T-helper 1 cell treated with Interleukin-12 subunit alpha and Interleukin-12 subunit beta and Interleukin-4 antibody, amounts not matched to agents 30 μg/mL and 1 μg/mL, for 36 hours (primary cell): ENCODE results near the gene ZC3H12A.

Experiments used
- H3K27ac Mint-ChIP-seq: one replicate; pipeline ENCODE4 v1.8.0; 2021; ENCODE audit warnings: mild to moderate bottlenecking, mixed read lengths
- H3K27me3 Mint-ChIP-seq: one replicate; pipeline ENCODE4 v1.8.0; 2021; ENCODE audit warnings: low read depth, mixed read lengths
- H3K36me3 Mint-ChIP-seq: one replicate; pipeline ENCODE4 v1.8.0; 2021; ENCODE audit warnings: low read depth, mixed read lengths
- H3K4me1 Mint-ChIP-seq: one replicate; pipeline ENCODE4 v1.8.0; 2021; ENCODE audit warnings: low read depth, mixed read lengths
- H3K4me3 Mint-ChIP-seq: one replicate; pipeline ENCODE4 v1.8.0; 2021; ENCODE audit warnings: mild to moderate bottlenecking, moderate library complexity, mixed read lengths
- H3K9me3 Mint-ChIP-seq: one replicate; pipeline ENCODE4 v1.8.0; 2021; ENCODE audit warnings: mixed read lengths

The ZC3H12A gene

DNA sequence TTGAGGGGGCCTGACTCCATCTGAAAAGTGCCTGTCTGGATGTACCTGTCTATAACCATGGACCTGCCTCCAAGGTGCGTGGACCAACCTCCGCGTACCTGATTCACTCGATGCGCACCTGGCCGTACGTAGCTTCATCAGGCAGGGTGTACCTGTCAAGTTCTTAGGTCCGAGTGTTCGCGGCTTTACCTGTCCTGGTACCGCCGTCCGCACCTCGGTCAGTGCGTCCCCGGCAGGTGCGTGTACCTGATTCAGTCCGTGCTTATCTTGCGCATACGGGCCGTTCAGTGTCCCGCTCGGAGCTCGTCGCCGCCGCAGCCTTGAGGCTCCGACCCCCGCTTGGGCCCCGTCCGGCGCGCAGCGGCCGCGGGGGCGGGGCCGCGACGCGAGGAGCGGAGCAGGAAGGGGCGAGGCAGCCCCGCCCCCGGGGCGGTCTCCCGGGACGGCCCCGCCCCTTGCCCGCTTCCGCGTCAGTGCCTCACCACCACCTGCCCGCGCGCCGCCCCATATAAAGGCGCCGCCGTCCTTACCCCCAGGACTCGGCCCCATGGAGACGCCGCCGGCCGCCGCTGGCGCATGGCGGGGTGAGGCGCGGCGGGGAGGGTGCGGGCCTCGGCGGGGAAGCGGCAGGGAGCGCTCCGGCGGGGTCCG, at the start of gene ZC3H12A:
ZC3H12A (plus strand) TSS at position 535 of the 651 bp plus-strand sequence. CDS start 917 bp downstream, outside the sequence.
- peak within 1 kb of the TSS; percentile 99 for H3K4me3 Mint-ChIP-seq

DNA sequence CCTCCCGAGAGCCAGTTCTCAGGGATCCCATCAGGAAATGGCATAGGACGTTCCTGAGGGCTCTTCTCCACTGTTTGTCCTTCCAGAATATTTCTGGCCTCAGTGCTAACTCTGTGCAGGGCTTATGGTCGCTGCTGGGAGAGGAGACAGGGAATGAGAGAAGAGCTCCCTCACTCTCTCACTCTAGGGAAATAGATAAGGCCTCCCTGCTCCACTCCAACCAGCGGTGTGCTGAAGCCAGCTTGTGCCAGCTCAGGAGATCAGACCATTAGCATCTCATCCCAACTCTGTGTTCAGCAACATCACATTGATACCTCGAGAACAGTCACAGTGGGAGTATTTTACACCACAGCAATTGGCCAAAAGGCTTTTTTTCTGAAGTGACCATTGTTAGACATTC, 49.2 kb upstream of the ZC3H12A start:
- no peaks in the 10 kb centered on the region for H3K9me3 Mint-ChIP-seq
- H3K27ac Mint-ChIP-seq: no peak overlapping the region
- H3K27me3 Mint-ChIP-seq: peaks cover 6% of the 10 kb centered on the region

More for the DNA sequence above, at the start of gene ZC3H12A:
- no peaks in the 10 kb centered on the region for H3K27me3 Mint-ChIP-seq
- peaks cover 35% of the 10 kb centered on the region for H3K4me1 Mint-ChIP-seq
- H3K9me3 Mint-ChIP-seq: no peaks in the 10 kb centered on the region
- peaks cover 42% of the 10 kb centered on the region for H3K36me3 Mint-ChIP-seq
- peak within 1 kb of the TSS; percentile 87 for H3K27ac Mint-ChIP-seq

DNA sequence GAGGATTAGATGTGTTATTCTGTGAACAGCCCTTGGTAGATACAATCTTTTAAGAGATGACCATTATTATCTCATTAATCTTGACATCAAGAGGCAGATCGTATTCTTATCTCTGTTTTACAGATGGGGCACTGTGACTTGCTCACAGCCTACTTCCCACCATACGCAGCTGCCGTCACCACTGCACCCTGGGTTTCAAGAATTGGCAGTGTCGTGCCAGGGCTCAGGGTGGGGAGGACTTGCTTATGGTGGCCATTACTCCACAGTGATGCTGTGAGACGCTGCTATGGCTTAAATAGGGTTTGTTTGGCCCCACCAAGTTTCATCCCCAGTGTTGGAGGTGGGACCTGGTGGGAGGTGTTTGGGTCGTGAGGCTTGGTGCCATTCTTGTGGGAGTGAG, 45.4 kb upstream of the ZC3H12A start:
- H3K27ac Mint-ChIP-seq: no peak overlapping the region
- no peak overlapping the region for H3K4me3 Mint-ChIP-seq
- H3K4me1 Mint-ChIP-seq: no peaks in the 10 kb centered on the region
- H3K9me3 Mint-ChIP-seq: no peaks in the 10 kb centered on the region
- no peaks in the 10 kb centered on the region for H3K27me3 Mint-ChIP-seq
- no peaks in the 10 kb centered on the region for H3K36me3 Mint-ChIP-seq

More for the DNA sequence above, 49.2 kb upstream of the ZC3H12A start:
- Mint-ChIP-seq H3K4me3 (no peak overlapping the region), H3K36me3 (no peaks in the 10 kb centered on the region), H3K4me1 (no peaks in the 10 kb centered on the region)

DNA sequence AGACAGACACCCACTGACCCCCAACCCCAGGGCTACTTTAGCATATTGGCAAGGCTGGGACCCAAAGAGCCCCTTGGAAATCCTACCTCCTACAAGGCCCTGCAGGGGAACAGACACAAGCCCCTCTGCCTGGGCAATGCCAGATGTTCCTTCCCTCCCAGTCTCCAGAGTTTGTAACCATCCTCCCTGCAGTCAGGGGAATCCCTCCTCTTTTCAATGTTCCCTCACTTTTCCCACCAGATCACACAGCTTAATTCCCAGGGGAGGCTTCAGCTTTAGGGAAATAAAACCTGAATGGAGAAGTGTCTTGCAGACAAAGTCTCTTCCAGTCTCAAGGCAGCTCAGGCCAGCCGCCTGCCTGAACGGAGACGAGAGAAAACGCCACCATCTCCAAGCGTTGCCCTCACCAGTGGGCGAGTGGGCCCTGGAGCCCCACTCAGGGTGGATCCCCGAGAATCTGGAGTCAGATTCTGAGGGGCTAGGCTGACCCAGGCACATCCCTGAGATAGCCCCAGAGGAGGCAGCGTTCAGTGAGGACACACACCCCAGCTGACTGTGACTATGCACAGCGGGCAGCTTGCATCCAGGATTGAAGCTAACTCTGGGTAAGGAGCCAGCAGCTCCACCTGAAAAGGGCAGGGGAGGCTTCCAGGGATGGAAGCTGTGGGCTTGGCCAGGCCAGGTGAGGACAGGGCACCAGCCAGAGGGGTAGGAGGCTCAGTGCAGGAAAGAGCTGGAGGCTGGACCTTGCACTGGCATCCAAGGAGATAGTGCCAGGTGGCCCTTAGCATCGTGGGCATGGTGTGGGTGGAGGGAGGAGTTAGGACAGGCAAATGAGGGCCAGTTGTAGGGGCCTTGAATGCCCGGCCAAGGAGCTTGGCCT, 44.0 kb upstream of the ZC3H12A start:
- Mint-ChIP-seq H3K9me3 (no peaks in the 10 kb centered on the region), H3K36me3 (no peaks in the 10 kb centered on the region), H3K4me3 (no peak overlapping the region), H3K27me3 (no peaks in the 10 kb centered on the region), H3K27ac (no peak overlapping the region), H3K4me1 (no peaks in the 10 kb centered on the region)

DNA sequence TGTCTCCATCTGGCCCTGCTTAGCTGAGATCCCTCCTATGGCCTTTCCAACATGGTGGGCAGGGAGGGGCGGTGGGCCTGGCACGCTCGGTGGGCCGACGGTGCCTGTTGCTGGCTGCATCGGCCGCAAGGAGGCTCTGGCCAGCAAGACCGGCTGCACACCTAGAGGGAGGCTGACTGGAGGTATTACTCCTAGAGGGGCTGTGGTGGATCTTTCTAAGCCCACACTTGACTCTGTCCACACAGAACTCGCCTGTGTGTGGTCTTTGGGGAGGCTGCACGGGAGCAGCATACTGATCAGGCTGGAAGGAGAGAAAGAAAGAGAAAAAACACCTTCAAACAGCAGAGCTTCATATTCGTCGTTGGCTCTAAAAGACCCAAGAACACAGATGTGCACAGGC, 41.7 kb upstream of the ZC3H12A start:
- Mint-ChIP-seq H3K9me3 (no peaks in the 10 kb centered on the region), H3K27ac (no peak overlapping the region), H3K27me3 (no peaks in the 10 kb centered on the region), H3K36me3 (no peaks in the 10 kb centered on the region), H3K4me1 (no peaks in the 10 kb centered on the region), H3K4me3 (no peak overlapping the region)

DNA sequence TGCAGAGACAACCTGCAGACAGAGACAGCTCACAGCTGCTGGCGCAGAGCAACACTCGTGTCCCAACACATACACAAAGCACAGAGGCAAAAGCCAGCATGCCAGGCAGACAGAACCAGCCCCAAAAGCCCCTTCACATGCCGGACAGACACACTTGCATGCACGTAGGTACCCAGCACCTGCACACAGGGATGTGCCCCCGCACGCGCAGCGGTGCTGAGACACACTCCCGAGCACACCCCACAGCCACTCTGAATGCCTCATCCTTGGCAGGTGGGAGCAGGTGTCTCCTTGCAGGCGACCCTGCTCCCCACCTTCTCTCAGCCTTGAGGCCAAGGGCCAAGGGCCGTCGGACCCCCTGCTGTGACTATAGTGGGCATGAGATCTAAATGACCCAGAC, 41.2 kb upstream of the ZC3H12A start:
- Mint-ChIP-seq H3K4me1 (no peaks in the 10 kb centered on the region), H3K27me3 (no peaks in the 10 kb centered on the region), H3K36me3 (no peaks in the 10 kb centered on the region), H3K27ac (no peak overlapping the region), H3K9me3 (no peaks in the 10 kb centered on the region), H3K4me3 (no peak overlapping the region)

DNA sequence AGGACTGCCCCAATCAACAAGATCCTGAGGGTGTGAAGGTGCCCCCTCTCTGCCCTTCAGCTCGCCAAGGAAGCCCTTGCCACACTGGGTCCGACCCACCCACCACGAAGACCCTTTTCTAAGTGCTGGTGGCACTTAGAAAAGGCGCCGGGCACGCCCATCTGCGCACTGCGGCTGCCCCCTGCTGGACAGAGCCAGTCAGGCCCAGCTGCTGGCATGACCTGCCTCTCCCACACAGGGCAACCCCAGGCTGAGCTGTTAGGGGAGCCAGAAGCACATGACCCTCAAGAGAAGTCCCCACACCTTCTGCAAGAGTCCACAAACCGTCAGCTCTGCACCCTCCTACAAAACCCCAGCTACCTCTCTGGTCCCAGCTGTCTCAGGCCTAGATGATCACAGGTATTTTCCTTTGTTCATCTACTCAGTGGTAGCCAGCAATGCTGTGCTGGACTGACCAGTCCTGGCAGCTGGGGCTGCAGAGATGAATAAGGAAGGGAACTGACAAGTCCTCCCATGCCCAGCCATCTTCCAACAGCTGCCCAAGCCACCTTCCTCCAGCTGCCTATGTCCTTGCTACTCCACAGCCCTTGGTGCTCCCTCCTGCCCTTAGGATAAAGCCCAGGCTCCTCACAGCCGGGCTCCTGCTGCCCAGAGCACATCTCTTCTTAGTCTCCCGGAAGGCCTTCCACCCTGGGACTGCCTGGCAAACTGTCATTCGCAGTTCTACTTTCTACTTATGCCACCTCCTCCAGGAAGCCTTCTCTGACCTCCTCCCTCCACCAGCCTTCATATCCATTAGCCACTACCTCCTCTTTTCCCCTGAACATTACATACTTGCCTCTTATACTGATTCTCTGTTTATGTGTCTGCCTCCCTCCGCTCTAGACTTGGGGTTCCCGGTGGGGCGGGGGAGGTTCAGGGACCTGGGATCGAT, 39.8 kb upstream of the ZC3H12A start:
- H3K9me3 Mint-ChIP-seq: no peaks in the 10 kb centered on the region
- H3K27me3 Mint-ChIP-seq: peaks cover 6% of the 10 kb centered on the region
- no peak overlapping the region for H3K4me3 Mint-ChIP-seq

DNA sequence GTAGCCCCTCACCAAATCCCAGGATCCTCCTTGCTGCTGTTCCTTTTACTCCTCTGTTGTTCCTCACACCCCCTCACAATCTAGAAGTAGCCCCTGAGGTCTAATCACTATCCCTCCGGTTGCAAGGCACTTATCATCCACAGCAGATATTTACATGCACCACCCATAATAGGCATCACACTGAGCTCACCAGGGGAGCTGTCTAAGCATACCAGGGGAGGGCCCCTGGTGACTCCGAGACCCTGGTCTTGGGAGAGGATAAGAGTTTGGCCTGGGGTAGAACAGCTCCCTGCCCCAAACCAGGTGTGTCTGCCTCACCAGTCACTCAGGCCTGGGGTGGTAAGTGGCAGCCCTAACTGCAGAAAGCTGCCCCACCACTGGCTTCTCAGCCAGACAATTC, 37.3 kb upstream of the ZC3H12A start:
- no peak overlapping the region for H3K4me3 Mint-ChIP-seq
- H3K36me3 Mint-ChIP-seq: no peaks in the 10 kb centered on the region

More for the DNA sequence above, 39.8 kb upstream of the ZC3H12A start:
- no peaks in the 10 kb centered on the region for H3K36me3 Mint-ChIP-seq
- no peak overlapping the region for H3K27ac Mint-ChIP-seq
- H3K4me1 Mint-ChIP-seq: no peaks in the 10 kb centered on the region

DNA sequence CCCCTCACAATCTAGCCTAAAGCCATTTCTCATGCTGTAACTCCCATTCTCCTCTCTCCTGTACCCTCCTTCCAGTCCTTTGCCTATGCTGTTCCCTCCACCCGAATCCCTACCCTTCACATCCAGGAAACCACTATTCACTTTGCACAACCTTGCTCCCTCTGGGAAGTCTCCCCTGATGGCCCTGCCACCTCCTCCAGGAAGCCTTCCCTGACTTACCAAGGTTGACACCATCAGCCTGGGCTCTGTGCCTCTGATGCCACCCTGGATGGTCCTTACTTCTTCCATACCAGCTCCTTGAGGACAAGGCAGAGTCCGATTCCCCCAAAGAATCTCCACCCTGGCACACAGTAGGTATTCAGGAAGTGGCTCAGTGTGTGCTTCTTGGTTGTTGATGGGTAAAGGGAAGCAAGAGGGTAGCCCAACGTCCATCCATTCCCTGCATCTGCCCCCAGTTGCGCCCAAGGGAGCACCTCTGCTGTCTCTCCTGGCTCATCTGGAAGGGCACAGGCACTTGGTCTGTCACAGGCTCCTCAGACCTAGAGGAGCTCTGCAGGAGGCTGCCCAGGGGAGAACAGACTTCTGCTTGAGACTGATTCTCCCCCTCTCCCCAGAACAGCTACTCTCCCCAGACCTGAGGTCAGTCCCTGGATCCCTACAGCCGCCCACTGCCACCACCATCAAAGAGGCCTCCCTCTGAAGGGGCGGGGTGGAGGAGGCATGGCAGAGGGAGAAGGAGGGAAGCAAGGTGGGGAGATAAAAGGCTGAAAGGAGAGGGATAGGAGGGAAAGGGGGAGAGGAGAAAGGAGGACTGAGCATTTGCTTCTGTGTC, 36.1 kb upstream of the ZC3H12A start:
- H3K4me3 Mint-ChIP-seq: no peak overlapping the region
- no peaks in the 10 kb centered on the region for H3K4me1 Mint-ChIP-seq
- no peaks in the 10 kb centered on the region for H3K36me3 Mint-ChIP-seq
- no peak overlapping the region for H3K27ac Mint-ChIP-seq
- H3K27me3 Mint-ChIP-seq: peaks cover 16% of the 10 kb centered on the region
- H3K9me3 Mint-ChIP-seq: no peaks in the 10 kb centered on the region

More for the DNA sequence above, 37.3 kb upstream of the ZC3H12A start:
- Mint-ChIP-seq H3K4me1 (no peaks in the 10 kb centered on the region), H3K27ac (no peak overlapping the region), H3K27me3 (peaks cover 6% of the 10 kb centered on the region), H3K9me3 (no peaks in the 10 kb centered on the region)

DNA sequence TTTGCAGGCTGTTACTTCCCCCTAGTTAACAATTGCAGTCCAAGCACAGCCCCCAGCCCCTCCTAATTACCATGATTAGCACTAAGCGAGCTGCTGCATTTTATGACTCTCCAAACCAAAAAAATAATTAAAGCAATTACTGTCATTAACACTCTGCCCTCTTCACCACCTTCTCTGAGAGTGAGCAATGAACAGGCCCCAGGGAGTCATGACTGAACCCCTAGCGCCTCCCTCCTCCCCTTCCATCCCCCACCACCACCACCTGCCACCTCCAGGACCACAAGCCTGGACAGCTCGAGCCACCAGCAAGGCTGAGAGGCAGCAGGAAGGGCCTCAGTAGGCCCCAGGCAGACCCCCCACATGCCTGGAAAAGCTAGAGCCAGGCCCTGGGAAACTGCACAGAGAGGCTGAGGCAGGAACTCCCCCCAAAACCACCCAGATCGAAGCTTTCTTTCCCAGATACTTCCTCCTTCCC, 35.5 kb upstream of the ZC3H12A start:
- Mint-ChIP-seq H3K4me3 (no peak overlapping the region), H3K4me1 (no peaks in the 10 kb centered on the region), H3K9me3 (no peaks in the 10 kb centered on the region), H3K27ac (no peak overlapping the region), H3K27me3 (peaks cover 16% of the 10 kb centered on the region), H3K36me3 (no peaks in the 10 kb centered on the region)

DNA sequence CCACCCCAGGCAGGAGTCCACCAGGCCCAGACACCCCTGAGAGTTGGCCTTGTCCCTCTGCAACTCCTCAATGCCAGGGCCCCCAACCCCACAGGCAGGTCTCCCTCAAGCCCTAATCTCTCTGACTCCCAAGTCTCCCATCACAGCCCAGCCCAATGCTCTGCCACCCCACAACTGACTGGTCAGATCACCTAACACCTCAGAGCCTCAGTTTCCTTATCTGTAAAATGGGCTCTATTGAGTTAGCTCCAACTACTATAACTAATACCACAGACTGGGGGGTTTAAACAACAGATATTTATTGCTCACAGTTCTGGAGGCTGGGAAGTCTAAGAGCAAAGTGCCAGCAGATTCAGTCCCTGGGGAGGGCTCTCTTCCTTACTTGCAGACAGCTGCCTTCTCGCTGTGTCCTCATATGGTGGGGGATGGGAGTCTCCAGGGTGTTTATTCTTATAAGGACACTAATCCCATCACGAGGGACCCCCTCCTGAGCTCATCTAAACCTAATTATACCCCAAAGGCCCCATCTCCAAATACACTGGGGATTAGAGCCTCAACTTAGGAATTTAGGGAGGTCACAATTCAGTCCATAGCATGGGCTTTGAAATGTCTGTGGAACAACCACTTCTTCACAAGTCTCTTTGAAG, 34.9 kb upstream of the ZC3H12A start:
- Mint-ChIP-seq H3K4me3 (no peak overlapping the region), H3K27me3 (peaks cover 18% of the 10 kb centered on the region), H3K27ac (no peak overlapping the region), H3K9me3 (no peaks in the 10 kb centered on the region), H3K4me1 (no peaks in the 10 kb centered on the region), H3K36me3 (no peaks in the 10 kb centered on the region)

DNA sequence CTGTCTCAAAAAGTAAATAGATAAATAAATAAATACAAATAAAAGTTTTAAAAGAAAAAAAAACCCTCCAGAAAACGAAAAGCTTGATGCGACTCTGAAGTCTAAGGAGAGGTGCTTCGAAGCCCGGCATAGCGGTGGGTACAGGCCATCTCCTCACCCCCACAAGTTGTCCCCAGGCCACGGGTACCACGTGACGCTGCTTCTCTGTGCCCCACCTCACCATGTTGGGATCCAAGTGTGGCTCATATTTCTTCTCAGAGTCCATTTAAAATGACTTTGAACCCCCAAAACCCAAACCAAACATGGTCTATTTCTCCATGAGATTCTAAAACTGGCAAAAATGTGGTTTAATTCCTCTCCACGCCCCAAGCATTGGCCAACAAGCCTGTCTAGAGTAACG, 32.9 kb upstream of the ZC3H12A start:
- Mint-ChIP-seq H3K4me3 (no peak overlapping the region), H3K9me3 (no peaks in the 10 kb centered on the region), H3K36me3 (no peaks in the 10 kb centered on the region), H3K4me1 (no peaks in the 10 kb centered on the region), H3K27ac (no peak overlapping the region), H3K27me3 (peaks cover 29% of the 10 kb centered on the region)

DNA sequence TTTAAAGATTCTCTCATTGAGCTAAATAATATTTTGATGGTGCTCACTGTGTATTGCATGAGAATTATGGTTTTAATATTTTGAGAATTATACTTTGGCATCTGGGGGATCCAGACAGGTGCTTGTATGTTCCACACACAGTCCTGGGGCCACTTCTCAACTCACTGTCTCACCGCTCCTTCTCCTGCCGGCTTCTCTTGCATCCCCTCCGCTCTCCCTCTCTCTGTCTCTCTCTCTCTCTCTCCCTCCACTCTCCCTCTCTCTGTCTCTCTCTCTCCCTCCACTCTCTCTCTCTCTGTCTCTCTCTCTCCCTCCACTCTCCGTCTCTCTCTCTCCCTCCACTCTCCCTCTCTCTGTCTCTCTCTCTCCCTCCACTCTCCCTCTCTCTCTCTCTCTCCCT, 32.2 kb upstream of the ZC3H12A start:
- no peaks in the 10 kb centered on the region for H3K9me3 Mint-ChIP-seq
- H3K27ac Mint-ChIP-seq: no peak overlapping the region
- peaks cover 33% of the 10 kb centered on the region for H3K27me3 Mint-ChIP-seq
- H3K4me3 Mint-ChIP-seq: no peak overlapping the region
- H3K4me1 Mint-ChIP-seq: no peaks in the 10 kb centered on the region
- no peaks in the 10 kb centered on the region for H3K36me3 Mint-ChIP-seq
